Brain microvascular endothelial cell (primary cell): ENCODE measurements around the gene HERC5.

Experiments used
- DNase-seq: peaks from one replicate; pipeline ENCODE4 v3.0.0-alpha.2; 2020
- H3K27ac ChIP-seq: fragments of 250-450 bp; sonication (Bioruptor Pico); 2 replicates; pipeline ENCODE4 v1.5.1; 2020; ENCODE audit warnings: mild to moderate bottlenecking, moderate library complexity
- H3K27me3 ChIP-seq: fragments of 250-450 bp; sonication (Bioruptor Pico); replicated peaks from 2 replicates; pipeline ENCODE4 v1.5.1; 2020; ENCODE audit warnings: mild to moderate bottlenecking
- H3K36me3 ChIP-seq: fragments of 250-450 bp; sonication (Bioruptor Pico); replicated peaks from 2 replicates; pipeline ENCODE4 v1.5.1; 2020; ENCODE audit warnings: mild to moderate bottlenecking
- H3K4me3 ChIP-seq: 2 replicates; pipeline ENCODE4 v1.5.1; 2011; ENCODE audit warnings: low read depth, mild to moderate bottlenecking, control low read depth, low read length, moderate library complexity
- CTCF ChIP-seq: IDR thresholded peaks from 2 replicates; pipeline ENCODE4 v1.5.1; 2011; ENCODE audit warnings: low read depth, mild to moderate bottlenecking, moderate library complexity, low read length, control low read depth, inconsistent platforms; ENCODE audit errors: missing control alignments
- in situ Hi-C: cut with HindIII; loops from 2 replicates; pipeline ENCODE4 v1.10.0; 2017; ENCODE audit warnings: low sequenced_read_pairs, low pct_ligation_motif_present

The HERC5 gene

GRCh38 chr4:88481537-88481936 lies 24.6 kb downstream of the HERC5 start:
- no peaks in the 10 kb centered on the region for H3K27me3 ChIP-seq
- in situ Hi-C loops = no loop called here
- H3K27ac ChIP-seq = no peak overlapping the region
- no peak for DNase-seq
- no peak for TF ChIP-seq CTCF
- no peak overlapping the region for H3K4me3 ChIP-seq
- no peaks in the 10 kb centered on the region for H3K36me3 ChIP-seq

- TF ChIP-seq CTCF = no peak
- Histone ChIP-seq H3K36me3 (no peaks in the 10 kb centered on the region), H3K27me3 (no peaks in the 10 kb centered on the region), H3K27ac (no peak overlapping the region), H3K4me3 (no peak overlapping the region)
- in situ Hi-C loops = no loop called here
- no peak for DNase-seq
These were observed 32.3 kb downstream of the HERC5 start for GRCh38 chr4:88489100-88489761.

- TF ChIP-seq CTCF = no peak
- H3K4me3 ChIP-seq = no peak overlapping the region
- H3K27me3 ChIP-seq = no peaks in the 10 kb centered on the region
- no peak overlapping the region for H3K27ac ChIP-seq
- no peaks in the 10 kb centered on the region for H3K36me3 ChIP-seq
- no peak for DNase-seq
- in situ Hi-C loops = no loop called here
These were observed 41.0 kb downstream of the HERC5 start for GRCh38 chr4:88497859-88498409.

GRCh38 chr4:88503344-88503743 lies 46.4 kb downstream of the HERC5 start:
- H3K4me3 ChIP-seq = no peak overlapping the region
- in situ Hi-C loops = no loop called here
- DNase-seq = no peak
- H3K27me3 ChIP-seq = no peaks in the 10 kb centered on the region
- no peak overlapping the region for H3K27ac ChIP-seq
- no peaks in the 10 kb centered on the region for H3K36me3 ChIP-seq
- no peak for TF ChIP-seq CTCF

- Histone ChIP-seq H3K36me3 (no peaks in the 10 kb centered on the region), H3K27ac (no peak overlapping the region), H3K27me3 (no peaks in the 10 kb centered on the region), H3K4me3 (no peak overlapping the region)
- in situ Hi-C loops = loop anchor here (10.0 kb wide), 1 partner anchor 296 kb away; no protein-coding TSS in a partner anchor
- DNase-seq = no peak
- no peak for TF ChIP-seq CTCF
These were observed 54.3 kb downstream of the HERC5 start for GRCh38 chr4:88511236-88511635.
